HG03565 (cell line): ENCODE data around the gene RABGAP1.
"Not testable (repeated sequence)": the region's sequence is repeated elsewhere in the genome, so short reads cannot be mapped to it uniquely, and the experiment has no call there.

Source experiments
- ATAC-seq: cut with Tn5 transposase; IDR thresholded peaks from one replicate; pipeline ENCODE4 v1.9.1; 2021; ENCODE audit warnings: mild to moderate bottlenecking, moderate library complexity; ENCODE audit not compliant: unreplicated experiment

Gene RABGAP1

DNA sequence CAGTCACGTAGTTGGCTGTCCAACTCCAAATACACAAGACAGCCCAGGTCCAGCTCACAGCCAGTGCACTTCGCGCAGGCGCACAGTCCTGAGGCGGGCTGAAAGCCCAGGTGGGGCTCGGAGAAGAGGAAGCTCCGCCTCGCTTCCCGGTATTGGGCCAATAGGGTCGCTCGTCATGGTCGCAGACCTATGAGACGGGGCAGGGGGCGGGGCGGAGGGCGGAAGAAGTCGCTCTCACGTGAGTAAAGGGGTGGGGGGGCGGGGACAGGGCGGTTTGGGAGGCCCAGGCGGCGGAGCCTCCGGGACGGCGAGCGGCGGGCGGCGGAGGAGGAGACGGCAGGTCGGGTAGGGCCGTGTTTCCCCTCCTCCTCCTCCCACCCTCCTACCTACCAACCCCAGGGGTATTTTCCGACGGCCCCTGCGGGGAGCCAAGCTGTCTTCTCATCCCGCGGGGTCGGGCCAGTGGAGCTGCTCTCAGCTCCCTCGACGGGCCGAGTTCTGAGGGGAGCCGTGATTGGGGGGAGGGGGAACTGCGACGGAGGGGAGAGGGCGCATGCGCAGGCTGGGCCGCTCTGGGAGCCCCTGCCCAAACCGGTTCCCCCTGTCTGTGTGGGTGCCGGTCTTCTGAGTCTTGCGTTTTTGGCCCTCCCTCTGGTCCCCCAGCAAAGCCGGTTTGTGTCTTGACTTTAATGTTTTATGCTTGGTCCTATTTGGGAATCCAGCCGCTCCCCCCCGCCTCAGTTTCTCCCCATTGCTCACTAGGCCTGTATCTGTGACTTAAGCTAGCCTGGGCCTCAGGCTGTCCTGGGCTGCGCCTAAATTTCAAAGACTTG lies at the start of gene RABGAP1:
Gene RABGAP1 (plus strand): TSS at position 272 of the 833 bp plus-strand sequence. CDS start 16,040 bp downstream, outside the sequence.
- ATAC-seq, result peak; percentile 97

DNA sequence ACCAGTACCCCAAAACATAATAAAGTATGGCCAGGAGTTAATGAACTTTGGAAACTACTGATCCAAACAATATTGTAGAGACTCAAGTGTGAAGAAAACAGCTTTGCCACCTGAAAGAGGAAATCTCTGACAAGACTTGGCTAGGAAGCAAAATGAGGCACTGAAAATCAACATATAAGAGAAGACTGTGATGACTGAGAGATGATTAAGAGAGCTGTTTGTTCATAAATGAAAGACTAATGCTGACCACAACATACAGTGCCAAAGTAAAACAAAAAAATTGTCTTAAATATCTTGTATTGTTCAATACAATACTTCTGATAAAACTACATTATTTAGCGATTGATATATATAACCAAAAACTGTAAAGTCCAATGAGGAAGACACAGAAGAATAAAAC lies 42.9 kb upstream of the RABGAP1 start:
- ATAC-seq, result no peak

DNA sequence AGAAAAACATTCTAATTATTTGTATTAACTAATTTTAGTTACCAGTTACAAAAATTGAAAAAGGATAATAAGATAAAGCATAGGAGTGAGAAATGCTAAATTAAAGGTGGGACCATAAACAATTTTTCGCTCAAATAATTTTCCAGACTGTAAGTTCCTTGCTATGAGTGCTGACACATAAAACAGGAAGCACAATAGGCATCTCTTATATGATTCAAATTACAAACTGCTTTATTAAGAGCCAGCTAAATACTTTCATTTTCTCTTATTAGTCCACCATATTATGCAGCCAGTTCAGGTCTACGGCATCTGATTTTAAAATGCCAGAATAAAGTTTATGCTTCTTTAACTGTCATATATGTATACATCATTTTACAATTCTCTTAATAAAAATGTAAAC lies 40.0 kb upstream of the RABGAP1 start:
- no peak for ATAC-seq

- ATAC-seq, result peak; percentile 8
Measured at GRCh38 chr9:122904466-122904822, 36.4 kb upstream of the RABGAP1 start.

- peak; percentile 86 for ATAC-seq
Measured at GRCh38 chr9:122904823-122905710, 35.8 kb upstream of the RABGAP1 start, which contains the start of gene RC3H2. Gene RC3H2 (minus strand): TSS chr9:122905359. CDS start chr9:122897509, 7,850 bp downstream.

DNA sequence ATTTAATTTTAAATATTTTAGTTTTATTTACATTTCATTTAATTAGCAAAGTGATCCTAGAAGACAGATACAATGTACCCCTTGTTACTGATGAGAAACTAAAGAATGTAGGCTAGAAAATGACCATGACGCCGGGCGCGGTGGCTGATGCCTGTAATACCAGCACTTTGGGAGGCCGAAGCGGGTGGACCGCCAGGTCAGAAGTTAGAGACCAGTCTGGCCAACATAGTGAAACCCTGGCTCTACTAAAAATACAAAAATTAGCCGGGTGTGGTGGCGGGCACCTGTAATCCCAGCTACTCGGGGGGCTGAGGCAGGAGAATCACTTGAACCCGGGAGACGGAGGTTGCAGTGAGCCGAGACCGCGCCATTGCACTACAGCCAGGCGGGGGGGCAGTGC lies 34.7 kb upstream of the RABGAP1 start:
- ATAC-seq, result not testable (repeated sequence)

DNA sequence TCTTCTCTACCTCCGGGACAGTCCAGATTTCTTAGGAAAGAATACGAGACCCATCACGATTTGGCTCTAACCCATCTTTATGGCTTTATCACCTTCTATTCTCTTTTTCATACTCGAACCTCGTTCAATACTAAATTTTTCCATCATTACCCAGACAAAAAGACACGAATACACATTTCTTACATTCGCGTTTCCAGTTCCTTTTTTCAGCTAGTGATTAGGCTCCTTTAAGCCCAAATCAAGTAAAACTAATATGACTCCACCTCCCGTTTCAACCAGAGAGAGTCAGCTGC lies 28.2 kb upstream of the RABGAP1 start:
- no peak for ATAC-seq

- ATAC-seq, result peak; percentile 92
Measured at GRCh38 chr9:122912964-122913673, 27.7 kb upstream of the RABGAP1 start, which contains the start of gene ZBTB6. Gene ZBTB6 (minus strand): TSS chr9:122913323. CDS start chr9:122912072, 1,251 bp downstream.

GRCh38 chr9:122918310-122918709 lies 22.5 kb upstream of the RABGAP1 start:
- no peak for ATAC-seq

GRCh38 chr9:122922713-122923112 lies 18.1 kb upstream of the RABGAP1 start:
- ATAC-seq, result no peak

- no peak for ATAC-seq
Measured at GRCh38 chr9:122923947-122924346, 16.9 kb upstream of the RABGAP1 start.

DNA sequence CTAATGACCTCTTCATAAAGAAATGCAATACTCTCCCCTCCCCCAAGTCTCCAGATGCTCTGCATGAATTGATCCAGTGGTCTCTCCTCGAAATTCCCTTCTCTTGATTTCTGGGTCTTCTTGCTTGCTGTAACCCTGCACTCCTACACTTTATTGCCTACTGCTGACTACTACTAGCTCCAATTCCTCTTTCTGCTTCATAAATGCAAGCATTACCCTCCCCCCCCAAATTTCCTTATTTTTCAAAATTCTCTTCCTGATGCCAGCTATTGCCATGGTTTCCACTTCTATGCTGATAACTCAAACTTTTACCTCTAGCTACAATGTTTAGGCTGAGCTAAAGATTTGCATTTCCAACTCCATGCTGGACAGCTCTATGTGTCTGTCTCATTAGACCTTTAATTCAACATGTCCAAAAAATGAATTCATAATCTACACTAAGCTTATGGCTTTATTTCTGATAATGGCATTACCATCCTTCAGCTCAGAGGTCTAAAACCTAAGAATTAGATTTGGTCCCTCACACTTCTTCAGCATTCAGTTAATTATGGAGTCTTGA lies 10.9 kb upstream of the RABGAP1 start:
- no peak for ATAC-seq

DNA sequence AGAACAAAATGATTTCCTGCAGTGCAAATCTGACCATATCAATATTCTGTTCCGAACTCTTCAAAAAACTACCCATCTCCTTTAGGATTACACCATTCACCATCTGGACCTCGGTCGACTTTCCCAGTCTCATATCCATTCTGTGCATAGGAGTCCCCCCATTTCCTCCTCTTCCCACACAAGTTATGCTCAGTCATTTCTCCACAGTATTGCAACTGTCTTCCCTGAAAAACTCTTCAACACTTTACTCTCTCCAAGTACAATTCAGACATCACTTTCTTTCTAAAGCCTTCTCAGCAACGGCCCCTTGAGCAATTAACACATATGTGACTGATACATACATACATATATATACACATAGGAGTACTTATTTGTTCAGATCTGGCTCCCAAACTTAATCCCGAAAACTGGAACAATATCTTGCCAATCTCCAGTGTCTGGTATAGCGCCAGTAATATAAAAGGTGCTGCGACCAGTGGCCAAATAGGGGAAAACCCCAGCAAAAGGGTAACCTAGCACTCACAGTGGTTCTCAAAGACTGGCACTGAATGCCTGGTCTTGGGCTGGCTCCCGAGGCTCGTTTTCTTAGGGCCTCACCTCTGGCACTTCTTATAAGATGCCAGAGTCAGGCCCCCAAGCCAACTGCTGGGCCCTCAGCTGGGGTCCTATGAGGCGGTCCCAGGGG lies 10.1 kb upstream of the RABGAP1 start:
- peak; percentile 20 for ATAC-seq

DNA sequence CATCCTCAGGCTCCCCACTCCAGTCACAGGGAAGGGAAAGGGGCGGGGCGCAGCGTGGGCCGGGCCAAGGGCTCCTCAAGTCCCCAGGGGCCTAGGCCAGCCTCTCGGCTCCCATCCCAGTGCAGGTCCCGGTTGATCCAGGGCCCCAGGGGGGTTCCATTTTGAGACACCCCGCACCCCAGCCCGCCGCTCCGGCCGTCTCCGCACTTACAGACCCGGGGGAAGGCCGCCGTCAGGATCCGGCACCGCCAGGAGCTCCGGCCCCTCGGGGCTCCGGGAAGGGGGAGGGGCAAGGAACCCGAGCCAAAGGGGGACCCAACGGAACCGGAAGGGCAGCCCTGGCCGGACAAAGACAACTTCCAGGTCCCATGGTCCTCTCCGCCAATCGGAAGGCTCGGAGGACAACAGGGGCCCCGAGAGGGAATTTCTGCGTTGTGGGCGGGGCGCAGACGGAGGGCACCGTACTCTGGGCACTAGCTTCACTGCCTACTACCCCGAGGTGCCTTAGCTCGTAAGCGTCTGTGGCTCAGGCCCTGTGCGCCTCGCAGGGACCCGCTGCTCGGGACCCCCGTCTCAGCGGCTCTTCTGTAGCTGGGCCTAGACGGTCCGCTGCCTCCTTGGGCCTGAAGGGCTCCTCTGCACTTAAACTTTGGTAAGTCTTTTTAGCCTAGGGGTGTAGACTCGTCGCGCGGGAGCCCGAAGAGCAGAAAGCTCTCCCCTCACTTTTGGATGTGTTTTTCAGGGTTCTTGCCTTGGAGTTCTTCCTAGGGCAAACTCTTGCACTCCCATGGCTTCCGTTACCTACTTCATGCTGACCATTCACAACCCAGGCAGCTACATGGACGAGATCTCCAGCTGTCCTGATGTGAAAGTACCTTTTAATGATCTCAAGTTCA lies 9.3 kb upstream of the RABGAP1 start, which contains the start of gene ZBTB26:
Gene ZBTB26 (minus strand): TSS at position 287 of the 896 bp plus-strand sequence. CDS start 11,578 bp downstream, outside the sequence.
- peak; percentile 82 for ATAC-seq

DNA sequence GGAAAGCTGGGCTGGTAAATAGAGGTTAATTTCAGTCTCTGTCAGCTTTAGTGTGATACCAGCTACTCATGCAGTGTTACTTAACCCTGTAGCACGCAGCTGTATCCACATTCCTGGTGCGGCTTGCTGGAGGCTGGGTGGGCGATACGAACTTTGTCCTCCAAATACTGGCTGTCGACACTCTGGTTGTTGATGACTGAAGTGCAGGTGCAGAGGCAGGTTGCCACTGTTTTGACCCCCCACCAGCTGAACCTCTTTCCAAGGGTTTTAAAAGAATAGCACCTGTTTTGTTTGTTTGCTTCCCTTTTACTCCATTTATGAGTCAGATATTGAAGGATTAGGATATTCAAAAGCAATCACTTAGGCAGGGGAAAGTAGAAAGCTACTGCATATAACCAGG lies 4.4 kb upstream of the RABGAP1 start:
- ATAC-seq, result no peak

DNA sequence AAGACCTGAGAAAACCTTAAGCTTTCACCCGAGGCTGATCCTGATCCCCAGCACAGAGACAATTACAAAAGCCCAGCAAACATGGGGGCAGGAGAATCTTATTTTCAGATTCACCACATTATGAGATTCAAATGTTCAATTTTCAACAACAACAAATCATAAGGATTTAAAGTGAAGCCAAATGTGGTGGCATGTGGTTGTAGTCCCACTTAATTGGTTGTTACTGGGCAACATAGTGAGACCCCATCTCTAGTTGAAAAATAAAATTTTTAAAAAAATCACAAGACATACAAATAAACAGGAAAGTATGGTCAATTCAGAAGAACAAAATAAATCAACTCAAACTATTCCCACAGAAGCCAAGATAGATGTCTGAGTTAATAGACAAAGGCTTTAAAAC lies 3.9 kb upstream of the RABGAP1 start:
- no peak for ATAC-seq

GRCh38 chr9:122939601-122940000 lies 1.2 kb upstream of the RABGAP1 start:
- no peak for ATAC-seq

- no peak for ATAC-seq
Measured at GRCh38 chr9:122940454-122940748, 419 bp upstream of the RABGAP1 start.

DNA sequence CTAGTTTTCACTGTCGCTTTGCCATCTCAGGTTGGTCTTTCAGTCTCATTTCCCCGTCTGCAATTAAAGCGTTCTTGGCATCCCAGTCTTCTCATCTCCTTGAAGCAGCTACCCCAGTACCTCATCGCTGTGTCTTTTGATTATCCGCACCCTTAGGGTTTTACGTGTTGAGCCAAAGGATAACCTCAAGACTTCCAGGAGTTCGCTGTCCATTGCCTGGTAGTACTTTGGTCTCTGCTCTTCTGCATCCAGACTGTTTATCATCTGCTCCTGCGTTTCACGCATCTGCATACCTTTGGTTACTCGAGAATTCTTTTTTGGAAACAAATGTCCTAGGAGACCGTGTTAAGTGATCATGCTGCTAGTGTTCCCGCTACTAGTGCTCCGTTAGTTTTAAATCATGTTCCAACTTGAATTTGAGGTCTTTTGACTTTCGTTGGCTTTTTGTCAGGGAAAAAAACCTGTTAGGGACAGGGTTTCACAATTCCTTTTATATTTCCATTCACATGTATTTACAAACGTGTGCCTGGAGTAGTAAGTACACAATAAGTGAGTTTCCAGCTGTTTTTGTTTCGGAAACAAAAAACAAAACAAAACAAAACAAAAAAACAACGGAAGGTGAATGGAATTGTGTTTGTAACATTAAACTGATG lies 888 bp downstream of the RABGAP1 start:
- no peak for ATAC-seq
